GM21723 (cell line): ENCODE measurements around the gene VEZT.
"Not testable (repeated sequence)": the region's sequence is repeated elsewhere in the genome, so short reads cannot be mapped to it uniquely, and the experiment has no call there.

Experiments used
- ATAC-seq: cut with Tn5 transposase; IDR thresholded peaks from one replicate; pipeline ENCODE4 v1.9.1; 2021; ENCODE audit warnings: mild to moderate bottlenecking, moderate library complexity; ENCODE audit not compliant: unreplicated experiment

The VEZT gene

DNA sequence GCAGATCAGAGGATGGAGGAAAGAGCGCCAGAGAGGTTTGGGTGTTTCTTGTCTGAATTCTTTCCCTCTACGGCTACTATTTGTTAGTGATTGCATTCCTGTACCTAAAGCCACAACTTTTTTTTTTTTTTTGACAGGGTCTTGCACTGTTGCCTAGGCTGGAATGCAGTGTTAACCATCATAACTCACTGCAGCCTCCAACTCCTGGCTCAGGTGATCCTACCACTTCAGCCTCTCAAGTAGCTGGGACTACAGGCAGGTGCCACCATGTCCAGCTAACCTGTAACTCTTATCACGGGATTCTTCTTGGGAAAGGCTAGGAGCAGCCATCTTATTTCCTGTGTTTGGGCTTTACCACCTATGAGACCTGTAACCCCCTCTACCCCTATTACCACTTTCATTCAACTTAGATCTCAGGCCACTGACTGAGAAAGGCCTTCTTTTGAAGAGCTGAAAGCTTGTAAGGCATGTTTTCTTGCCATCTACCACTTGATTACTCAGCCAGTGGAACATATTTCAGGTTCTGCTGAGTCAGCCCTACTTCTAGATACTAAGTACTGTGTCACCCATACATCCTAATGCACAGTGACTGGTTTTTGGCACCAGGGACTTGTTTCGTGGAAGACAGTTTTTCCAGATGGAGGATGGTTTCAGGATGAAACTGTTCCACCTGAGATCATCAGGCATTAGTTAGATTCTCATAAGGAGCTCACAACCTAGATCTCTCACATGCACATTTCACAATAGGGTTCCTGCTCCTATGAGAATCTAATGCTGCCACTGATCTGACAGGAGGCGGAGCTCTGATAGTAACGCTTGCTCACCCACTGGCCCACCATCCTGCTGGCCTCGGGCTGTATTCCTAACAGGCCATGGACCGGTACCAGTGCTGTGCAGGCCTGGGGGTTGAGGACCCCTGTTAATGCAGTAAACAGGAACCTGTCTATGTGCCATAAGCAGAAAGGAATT, 6.9 kb downstream of the VEZT start:
- ATAC-seq, result no peak

DNA sequence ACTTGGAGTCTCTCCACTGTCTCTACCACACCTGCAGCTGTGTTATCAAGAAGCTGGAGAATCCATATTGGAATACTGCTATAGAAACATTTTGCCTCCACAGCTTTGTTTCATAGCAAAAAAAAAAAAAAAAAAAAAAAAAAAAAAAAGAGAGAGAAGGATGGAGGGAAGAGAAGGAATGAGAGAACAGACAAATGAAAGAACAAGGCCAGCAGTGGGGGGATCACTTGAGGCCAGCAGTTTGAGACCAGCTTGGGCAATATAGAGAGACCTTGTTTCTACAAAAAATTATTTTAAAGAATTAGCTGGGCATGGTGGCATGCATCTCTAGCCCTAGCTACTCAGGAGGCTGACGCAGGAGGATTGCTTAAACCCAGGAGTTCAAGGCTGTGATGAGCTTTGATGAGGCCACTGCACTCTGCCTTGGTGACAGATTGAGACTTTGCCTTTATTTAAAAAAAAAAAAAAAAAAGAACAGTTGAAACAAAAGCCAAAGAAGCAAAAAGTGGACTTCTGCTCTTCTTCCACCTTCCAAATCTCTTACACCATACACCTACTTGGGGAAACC, 8.1 kb downstream of the VEZT start:
- no peak for ATAC-seq

DNA sequence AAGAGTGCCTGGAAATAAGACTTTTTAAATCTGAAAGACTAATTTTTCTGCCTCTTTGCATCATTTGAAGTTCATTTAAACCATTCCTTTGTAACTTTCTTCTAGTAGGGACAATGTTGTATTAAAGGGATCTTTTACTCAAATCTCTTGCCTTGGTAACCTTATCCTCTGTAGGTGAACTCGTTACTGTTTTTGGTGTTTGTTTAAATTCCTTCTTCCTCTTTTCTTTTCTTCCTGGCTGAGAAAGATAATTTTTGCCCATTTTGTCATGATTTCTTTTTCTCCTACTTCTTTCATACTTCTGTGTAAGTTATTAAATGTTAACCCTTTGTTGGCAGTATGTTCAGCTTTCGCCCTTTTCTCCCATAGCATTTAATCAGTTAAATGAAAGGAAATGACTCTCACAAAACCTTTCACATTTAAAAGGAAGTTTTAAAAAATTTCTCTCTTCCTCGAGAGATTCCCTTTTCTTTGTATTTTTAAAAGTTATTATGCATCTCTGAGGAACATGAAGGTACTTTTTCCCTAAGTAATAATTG, 10.3 kb downstream of the VEZT start:
- ATAC-seq, result no peak

DNA sequence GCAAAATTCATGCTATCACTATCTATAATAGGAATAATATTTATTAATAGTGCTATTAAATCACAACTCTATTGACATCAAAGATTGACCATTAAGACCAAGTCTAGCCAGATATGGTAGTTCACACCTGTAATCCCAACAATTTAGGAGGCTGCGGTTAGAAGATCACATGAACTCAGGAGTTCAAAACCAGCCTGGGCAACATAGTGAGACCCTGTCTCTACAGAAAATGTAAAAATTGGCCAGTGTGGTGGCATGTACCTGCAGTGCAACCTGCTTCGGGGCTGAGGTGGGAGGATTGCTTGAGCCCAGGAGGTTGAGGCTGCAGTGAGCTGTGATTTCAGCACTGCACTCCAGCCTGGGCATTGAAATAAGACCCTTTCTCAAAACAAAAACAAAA, 11.0 kb downstream of the VEZT start:
- no peak for ATAC-seq

DNA sequence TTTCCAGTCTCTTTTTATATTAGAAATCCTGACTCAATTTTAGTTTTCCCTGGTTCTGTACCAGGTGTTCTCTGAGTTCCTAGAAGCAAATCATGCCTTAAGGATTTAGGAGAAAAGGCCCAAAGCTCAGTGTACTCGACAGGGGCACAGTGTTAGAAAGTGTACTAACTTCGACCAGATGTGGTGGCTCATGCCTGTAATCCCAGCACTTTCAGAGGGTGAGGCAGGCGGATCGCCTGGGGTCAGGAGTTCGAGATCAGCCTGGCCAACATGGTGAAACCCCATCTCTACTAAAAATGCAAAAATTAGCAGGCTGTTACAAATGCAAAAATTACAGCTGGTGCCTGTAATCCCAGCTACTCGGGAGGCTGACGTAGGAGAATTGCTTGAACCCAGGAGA, 12.0 kb downstream of the VEZT start:
- ATAC-seq, result no peak

DNA sequence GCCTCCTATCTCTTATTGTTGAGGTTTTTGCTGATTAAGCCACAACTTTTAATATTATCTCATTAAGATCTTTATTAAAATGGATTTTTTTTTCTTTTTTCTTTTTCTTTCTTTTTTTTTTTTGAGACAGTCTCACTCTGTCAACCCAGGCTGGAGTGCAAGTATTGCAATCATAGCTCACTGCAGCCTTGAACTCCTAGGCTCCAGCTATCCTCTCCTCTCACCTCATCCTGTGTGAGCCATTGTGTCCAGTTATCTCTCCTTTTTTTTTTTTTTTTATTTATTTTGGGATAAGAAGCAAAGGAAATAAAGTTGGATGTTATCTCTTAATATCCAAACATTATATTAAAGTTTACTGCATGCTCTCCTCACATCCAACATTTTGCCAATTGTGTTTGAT, 12.7 kb downstream of the VEZT start:
- ATAC-seq, result no peak

DNA sequence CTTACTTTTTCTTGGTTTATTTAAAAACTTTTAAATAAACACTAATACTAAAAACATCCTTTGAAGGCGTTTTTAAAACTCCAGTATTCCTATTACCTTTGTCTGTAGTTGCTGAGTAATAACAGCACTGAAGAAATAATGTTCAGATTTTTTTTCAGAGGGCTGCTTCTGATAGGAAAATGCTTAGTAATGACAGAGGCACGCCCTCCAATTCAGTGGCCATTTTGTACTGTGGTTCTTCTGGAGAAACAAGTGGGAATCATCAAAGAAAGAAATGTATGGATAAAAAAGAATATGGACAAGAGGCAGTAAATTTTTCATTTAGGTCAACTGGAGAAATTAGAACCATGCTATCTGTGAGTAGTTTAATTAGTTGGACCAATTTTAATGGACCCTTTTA, 13.6 kb downstream of the VEZT start:
- no peak for ATAC-seq

DNA sequence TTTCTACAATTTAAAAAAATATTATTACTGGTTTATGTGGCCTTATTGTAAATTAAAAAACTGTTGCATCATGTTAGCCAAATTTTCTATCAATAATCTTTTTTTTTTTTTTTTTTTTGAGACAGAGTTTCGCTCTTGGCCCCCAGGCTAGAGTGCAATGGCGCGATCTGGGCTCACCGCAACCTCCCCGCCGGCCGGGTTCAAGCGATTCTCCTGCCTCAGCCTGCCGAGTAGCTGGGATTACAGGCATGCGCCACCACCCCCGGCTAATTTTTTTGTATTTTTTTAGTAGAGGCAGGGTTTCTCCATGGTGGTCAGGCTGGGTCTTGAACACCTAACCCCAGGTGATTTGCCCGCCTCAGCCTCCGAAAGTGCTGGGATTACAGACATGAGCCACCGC, 16.6 kb downstream of the VEZT start:
- ATAC-seq, result not testable (repeated sequence)

DNA sequence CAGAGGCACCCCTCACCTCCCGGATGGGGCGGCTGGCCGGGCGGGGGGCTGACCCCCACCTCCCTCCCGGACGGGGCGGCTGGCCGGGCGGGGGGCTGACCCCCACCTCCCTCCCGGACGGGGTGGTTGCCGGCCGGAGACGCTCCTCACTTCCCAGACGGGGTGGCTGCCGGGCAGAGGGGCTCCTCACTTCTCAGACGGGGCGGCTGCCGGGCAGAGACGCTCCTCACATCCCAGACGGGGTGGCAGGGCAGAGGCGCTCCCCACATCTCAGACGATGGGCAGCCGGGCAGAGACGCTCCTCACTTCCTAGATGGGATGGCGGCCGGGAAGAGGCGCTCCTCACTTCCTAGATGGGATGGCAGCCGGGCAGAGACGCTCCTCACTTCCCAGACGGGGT, 18.0 kb downstream of the VEZT start:
- not testable (repeated sequence) for ATAC-seq

DNA sequence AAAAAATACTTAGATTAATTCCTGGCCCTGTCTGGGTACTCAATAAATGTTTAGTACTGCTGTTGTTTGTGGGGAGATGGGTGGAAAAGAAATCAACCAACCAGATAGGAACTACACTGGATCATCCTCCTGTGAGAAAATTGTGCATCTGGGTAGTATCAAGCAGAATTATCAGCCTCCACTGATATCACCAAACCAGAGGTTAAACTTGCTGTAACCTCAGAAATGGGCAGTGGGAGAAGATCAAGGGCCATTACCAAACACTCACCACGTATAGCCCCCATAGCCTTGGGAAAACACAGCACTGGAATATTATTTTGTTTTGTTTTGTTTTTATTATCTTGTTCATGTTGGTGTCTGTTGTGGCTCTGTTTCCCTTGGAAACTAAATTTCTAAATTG, 19.7 kb downstream of the VEZT start:
- ATAC-seq, result no peak

DNA sequence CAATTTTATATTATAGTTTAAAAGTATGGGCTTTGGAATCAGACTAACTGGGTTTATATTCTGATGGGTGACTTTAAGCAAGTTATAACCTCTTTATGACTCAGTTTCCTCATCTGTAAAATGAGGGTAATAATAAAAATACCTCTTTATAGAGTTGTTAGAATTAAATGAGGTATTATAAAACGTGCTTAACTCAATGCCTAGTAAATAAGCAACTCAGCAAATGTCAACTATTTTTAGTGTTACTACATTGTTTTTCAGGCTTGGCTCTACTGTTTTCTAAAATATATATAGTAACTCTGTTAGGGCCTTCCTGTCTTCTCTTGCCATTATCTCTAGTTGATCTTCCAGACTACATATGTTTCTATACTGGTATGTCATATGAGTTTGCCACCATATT, 20.5 kb downstream of the VEZT start:
- no peak for ATAC-seq

DNA sequence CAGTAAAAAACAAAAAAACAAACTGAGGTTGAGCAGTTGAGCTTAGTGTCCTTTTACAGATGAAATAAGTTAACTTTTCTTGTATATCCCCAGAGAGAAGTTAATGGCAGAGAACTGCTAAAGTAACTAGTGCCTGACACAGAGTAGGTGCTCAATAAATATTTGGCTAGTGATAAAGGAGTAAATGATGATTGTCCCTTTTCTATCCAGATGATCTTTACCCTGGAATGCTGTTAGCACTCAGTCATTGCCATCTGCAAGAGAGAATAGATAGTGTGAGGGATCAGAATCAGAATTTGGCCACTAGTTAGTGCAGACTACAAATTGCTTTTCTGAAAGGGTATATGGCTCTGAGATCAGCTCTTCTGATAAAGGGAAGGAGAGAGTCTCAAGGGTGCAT, 21.6 kb downstream of the VEZT start:
- ATAC-seq, result no peak

DNA sequence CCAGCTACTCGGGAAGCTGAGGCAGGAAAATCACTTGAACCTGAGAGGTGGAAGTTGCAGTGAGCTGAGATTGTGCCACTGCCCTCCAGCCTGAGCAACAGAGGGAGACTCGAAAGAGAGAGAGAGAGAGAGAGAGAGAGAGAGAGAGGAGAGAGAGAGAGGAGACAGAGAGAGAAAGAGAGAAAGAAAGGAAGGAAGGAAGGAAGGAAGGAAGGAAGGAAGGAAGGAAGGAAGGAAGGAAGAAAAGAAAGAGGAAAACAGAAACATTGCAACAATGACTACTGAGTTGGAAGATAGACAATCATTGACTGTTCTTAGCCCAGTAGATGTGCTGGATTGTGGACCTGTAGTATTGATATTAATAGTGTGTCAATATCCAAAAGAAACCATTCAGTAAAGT, 22.2 kb downstream of the VEZT start:
- ATAC-seq, result not testable (repeated sequence)

DNA sequence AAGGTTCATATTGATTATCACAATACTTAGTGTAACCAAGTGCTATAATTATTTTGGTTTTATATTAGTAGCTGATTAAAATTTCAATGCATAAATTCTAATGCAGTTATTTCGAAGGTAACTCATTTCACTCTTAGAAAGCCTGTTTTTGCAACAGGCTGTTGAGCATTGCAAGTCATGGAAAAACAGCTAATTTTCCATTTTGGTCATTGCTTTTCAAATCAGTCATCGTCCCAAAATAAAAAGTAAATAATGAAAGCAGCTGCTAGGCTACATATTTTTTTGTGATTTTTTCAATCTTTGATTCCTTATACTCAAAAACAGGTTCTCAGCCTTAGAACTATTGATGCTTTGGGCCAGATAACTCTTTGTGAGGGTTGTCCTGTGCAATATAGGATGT, 22.9 kb downstream of the VEZT start:
- ATAC-seq, result no peak

DNA sequence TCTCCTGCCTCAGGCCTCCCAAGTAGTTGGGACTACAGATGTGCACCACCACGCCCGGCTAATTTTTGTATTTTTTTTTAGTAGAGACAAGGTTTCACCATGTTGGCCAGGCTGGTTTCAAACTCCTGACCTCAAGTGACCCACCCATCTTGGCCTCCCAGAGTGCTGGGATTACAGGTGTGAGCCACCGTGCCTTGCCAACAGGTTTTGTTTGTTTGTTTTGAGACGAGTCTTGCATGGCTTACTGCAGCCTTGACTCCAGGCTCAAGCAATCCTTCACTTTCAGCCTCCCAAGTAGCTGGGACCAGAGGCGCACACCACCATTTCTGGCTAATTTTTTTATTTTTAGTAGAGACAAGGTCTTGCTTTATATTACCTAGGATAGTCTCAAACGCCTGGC, 23.5 kb downstream of the VEZT start:
- ATAC-seq, result not testable (repeated sequence)

DNA sequence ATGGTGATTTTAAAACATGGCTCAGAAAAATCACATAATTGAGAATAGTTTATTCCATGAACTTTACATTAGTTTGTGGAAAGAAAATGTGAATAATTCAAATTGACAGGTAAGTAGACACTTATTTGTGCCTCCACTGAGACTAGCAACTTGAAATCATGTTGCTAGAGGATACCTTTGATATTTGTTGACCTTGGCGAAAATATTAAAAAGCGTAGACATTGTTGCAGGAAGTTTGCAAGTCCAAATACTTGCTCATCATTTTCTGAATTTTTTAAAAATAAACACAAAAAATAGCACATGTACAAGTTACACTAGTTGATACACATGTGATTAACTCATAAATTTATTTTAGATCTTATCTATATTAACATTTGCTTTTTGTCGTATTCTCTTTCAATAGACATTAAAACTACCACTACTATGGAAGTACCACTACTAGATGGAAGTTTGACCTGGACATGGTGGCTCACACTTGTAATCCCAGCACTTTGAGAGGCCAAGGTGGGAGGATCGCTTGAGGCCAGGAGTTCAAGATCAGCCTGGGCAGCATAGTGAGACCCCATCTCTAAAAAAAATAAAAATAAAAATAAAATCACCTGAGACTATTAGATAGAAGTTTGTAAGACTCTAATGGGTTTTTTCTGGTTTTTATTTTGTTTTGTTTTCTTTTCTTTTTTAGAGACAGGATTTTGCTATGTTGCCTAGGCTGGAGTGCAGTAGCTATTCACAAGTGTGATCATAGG, 24.3 kb downstream of the VEZT start:
- ATAC-seq, result no peak

DNA sequence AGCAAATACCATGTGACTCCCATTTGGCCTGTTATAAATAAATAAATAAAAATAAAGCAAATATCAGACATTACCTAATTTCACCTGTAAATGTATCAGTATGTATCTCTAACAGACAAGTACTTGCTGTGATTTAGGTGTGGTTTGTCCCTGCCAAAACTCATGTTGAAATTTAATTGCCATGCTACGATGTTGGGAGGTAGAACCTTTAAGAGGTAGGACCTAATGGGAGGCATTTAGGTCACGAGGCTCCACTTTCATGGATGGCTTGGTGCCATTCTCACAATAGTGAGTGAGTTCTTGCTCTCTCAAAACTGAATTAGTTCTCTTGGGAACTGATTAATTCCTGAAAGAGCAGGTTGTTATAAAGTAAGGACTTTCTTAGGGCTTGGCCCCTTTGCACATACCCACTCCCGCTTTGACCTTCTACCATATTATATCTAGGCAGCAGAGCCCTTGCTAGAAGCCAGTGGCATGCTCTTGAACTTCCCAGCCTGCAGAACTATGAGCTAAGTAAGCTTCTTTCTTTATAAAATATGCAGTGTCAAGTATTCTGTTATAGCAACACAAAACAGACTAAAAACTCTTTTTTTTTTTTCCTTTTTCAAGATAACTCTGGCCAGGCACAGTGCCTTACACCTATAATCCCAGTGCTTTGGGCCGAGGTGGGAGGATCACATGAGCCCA, 26.0 kb downstream of the VEZT start:
- no peak for ATAC-seq

DNA sequence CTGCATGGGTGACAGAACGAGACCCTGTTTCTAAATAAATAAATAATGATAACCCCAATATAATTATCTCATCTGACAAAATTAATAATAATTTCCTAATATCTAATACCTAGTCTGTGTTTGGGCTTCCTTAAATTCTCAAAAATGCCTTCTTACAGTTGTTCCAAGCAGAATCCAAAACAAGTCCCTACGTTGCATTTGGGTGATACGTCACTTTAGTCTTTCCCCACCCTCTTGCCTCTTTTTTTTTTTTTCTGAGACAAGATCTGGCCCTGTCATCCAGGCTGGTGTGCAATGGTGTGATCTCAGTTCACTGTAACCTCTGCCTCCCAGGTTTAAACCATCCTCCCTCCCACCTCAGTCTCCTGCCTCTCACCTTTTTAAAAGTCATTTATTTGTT, 26.7 kb downstream of the VEZT start:
- no peak for ATAC-seq

DNA sequence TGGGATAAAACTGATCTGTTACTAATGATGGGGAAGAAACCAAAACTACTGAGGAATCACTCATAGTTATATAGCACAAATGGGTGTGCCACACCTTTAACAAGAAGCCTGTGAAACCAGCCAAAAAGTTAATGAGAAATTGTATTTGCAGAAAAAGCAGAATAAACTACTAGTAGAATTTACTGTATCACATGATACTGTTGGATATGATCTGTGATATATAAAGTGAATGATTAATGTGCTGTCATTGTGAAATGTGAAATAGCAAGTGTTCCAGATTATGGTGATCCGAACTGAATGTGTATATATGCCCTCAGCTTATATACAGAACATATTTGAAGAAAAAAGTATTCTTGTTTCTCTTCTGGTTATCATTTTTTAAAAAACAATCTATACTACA, 30.5 kb downstream of the VEZT start:
- ATAC-seq, result no peak

DNA sequence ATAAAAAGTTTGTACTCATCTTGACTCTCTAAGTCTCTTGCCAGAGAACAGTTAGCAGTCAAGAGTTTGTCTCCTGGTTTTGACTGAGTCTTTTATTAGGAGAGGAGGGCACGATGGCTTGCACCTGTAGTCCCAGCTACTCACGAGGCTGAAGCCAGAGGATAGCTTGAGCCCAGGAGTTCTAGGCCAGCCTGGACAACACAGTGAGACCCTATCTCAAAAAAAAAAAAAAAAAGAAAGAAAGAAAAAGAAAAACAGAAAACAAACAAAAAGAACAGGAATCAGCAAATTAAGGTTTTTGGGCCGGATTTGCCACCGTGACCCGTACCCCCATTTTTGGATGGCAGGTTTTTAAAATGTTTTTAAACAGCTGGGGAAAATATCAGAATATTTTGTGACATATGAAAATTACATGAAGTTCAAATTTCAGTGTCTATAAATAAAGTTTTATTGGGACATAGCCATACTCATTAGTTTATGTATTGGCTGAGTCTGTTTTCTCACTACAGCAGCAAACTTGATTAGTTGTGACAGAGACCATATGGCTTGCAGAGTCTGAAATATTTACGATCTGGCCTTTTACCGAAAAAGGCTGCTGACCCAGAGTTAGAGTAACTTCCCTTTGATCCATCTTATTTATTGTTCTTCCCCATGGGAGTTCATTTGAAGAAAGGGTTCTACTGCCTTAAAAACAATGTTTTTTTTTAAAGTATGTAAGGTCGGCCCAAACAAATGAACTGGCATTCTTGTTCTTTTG, 31.2 kb downstream of the VEZT start:
- ATAC-seq, result no peak
